Mesothelial cell of epicardium (in vitro differentiated cells): Measurements from ENCODE around the gene GPD1L. TPM values are rescaled to one million over a fixed set of nuclear protein-coding genes. Genes with fewer than 3 reads are reported as not detected.
"Not testable (repeated sequence)": the region's sequence is repeated elsewhere in the genome, so short reads cannot be mapped to it uniquely, and the experiment has no call there.

ENCODE experiments used
- DNase-seq, 2 experiments: peaks; one replicate each; pipeline ENCODE4 v3.0.0; 2021; ENCODE audit warnings: low spot score in 2 of 2; ENCODE audit not compliant: unreplicated experiment in 2 of 2
- H3K27ac Mint-ChIP-seq: 2 replicates; pipeline ENCODE4 v1.8.0; 2021; ENCODE audit warnings: mixed read lengths
- H3K27me3 Mint-ChIP-seq: 2 replicates; pipeline ENCODE4 v1.8.0; 2021; ENCODE audit warnings: low read depth, mixed read lengths
- H3K36me3 Mint-ChIP-seq: 2 replicates; pipeline ENCODE4 v1.8.0; 2021; ENCODE audit warnings: mixed read lengths
- H3K4me1 Mint-ChIP-seq: 2 replicates; pipeline ENCODE4 v1.8.0; 2021; ENCODE audit warnings: mixed read lengths
- H3K4me3 Mint-ChIP-seq: 2 replicates; pipeline ENCODE4 v1.8.0; 2021; ENCODE audit warnings: mild to moderate bottlenecking, moderate library complexity, mixed read lengths
- H3K9me3 Mint-ChIP-seq: 2 replicates; pipeline ENCODE4 v1.8.0; 2021; ENCODE audit warnings: mixed read lengths
- CTCF ChIP-seq: fragments of 200-600 bp; sonication (generic); IDR thresholded peaks from one replicate; pipeline ENCODE4 v1.5.0; 2021; ENCODE audit warnings: antibody characterized with exemption; ENCODE audit not compliant: unreplicated experiment
- total RNA-seq: library from RNA; stranded (reverse); gene quantifications from 3 replicates; pipeline ENCODE4 v1.2.1, GENCODE V29; 2021

The GPD1L gene
- total RNA-seq, 1 donor from 2014 or later = 8.5 TPM

GRCh38 chr3:32184187-32184730 is 77.8 kb downstream of the GPD1L start:
- TF ChIP-seq CTCF = no peak
- peaks cover 3% of the 10 kb centered on the region for H3K9me3 Mint-ChIP-seq

GRCh38 chr3:32186097-32186496 is 79.7 kb downstream of the GPD1L start:
- H3K27ac Mint-ChIP-seq = no peak overlapping the region
- no peak for DNase-seq
- H3K27me3 Mint-ChIP-seq = no peaks in the 10 kb centered on the region

More at GRCh38 chr3:32184187-32184730, 77.8 kb downstream of the GPD1L start:
- peaks cover 11% of the 10 kb centered on the region for H3K4me1 Mint-ChIP-seq
- no peaks in the 10 kb centered on the region for H3K36me3 Mint-ChIP-seq
- H3K27ac Mint-ChIP-seq = no peak overlapping the region
- DNase-seq = no peak
- no peaks in the 10 kb centered on the region for H3K27me3 Mint-ChIP-seq
- no peak overlapping the region for H3K4me3 Mint-ChIP-seq

GRCh38 chr3:32186876-32187275 is 80.5 kb downstream of the GPD1L start:
- Mint-ChIP-seq H3K27me3 (no peaks in the 10 kb centered on the region), H3K4me3 (no peak overlapping the region), H3K36me3 (no peaks in the 10 kb centered on the region), H3K27ac (no peak overlapping the region), H3K4me1 (peaks cover 5% of the 10 kb centered on the region), H3K9me3 (no peaks in the 10 kb centered on the region)
- TF ChIP-seq CTCF = no peak
- no peak for DNase-seq

More at GRCh38 chr3:32186097-32186496, 79.7 kb downstream of the GPD1L start:
- TF ChIP-seq CTCF = no peak
- Mint-ChIP-seq H3K36me3 (no peaks in the 10 kb centered on the region), H3K9me3 (no peaks in the 10 kb centered on the region), H3K4me3 (no peak overlapping the region), H3K4me1 (peaks cover 11% of the 10 kb centered on the region)

- no peak overlapping the region for H3K4me3 Mint-ChIP-seq
- DNase-seq = no peak
- no peak for TF ChIP-seq CTCF
Measured at GRCh38 chr3:32189693-32190092, 83.3 kb downstream of the GPD1L start.

GRCh38 chr3:32190556-32190955 is 84.1 kb downstream of the GPD1L start:
- not testable (repeated sequence) for H3K27me3 Mint-ChIP-seq, H3K36me3 Mint-ChIP-seq, DNase-seq, H3K27ac Mint-ChIP-seq, H3K9me3 Mint-ChIP-seq, H3K4me3 Mint-ChIP-seq
- peaks cover 13% of the 10 kb centered on the region for H3K4me1 Mint-ChIP-seq

More at GRCh38 chr3:32189693-32190092, 83.3 kb downstream of the GPD1L start:
- H3K9me3 Mint-ChIP-seq = no peaks in the 10 kb centered on the region
- H3K27me3 Mint-ChIP-seq = no peaks in the 10 kb centered on the region
- peaks cover 10% of the 10 kb centered on the region for H3K4me1 Mint-ChIP-seq
- H3K36me3 Mint-ChIP-seq = no peaks in the 10 kb centered on the region
- no peak overlapping the region for H3K27ac Mint-ChIP-seq

GRCh38 chr3:32193101-32193500 is 86.7 kb downstream of the GPD1L start:
- Mint-ChIP-seq H3K4me3 (no peak overlapping the region), H3K27me3 (no peaks in the 10 kb centered on the region), H3K9me3 (no peaks in the 10 kb centered on the region), H3K36me3 (no peaks in the 10 kb centered on the region), H3K4me1 (peaks cover 9% of the 10 kb centered on the region), H3K27ac (no peak overlapping the region)
- DNase-seq = no peak
- no peak for TF ChIP-seq CTCF
